Hepatocyte (in vitro differentiated cells): ENCODE measurements around the gene TRPV3. TPM values are rescaled to one million over a fixed set of nuclear protein-coding genes. Genes with fewer than 3 reads are reported as not detected.
"Not testable (repeated sequence)": the region's sequence is repeated elsewhere in the genome, so short reads cannot be mapped to it uniquely, and the experiment has no call there.

Source experiments
- DNase-seq: peaks from one replicate; pipeline ENCODE4 v3.0.0-alpha.2; 2016; ENCODE audit warnings: low spot score
- H2AFZ ChIP-seq: fragments of 200-600 bp; sonication (generic); 2 replicates; pipeline ENCODE4 v1.6.0; 2016; ENCODE audit warnings: antibody characterized with exemption, mild to moderate bottlenecking
- H3K27ac ChIP-seq: fragments of 200-600 bp; sonication (generic); 2 replicates; pipeline ENCODE4 v1.5.1; 2016; ENCODE audit warnings: mild to moderate bottlenecking
- H3K27me3 ChIP-seq: fragments of 200-600 bp; sonication (generic); 2 replicates; pipeline ENCODE4 v1.6.1; 2016
- H3K36me3 ChIP-seq: fragments of 200-600 bp; sonication (generic); replicated peaks from 2 replicates; pipeline ENCODE4 v1.5.1; 2016; ENCODE audit warnings: low read depth; ENCODE audit not compliant: insufficient read depth
- H3K4me1 ChIP-seq: fragments of 200-600 bp; sonication (generic); 2 replicates; pipeline ENCODE4 v1.5.1; 2016; ENCODE audit warnings: mild to moderate bottlenecking, moderate library complexity; ENCODE audit not compliant: insufficient read depth
- H3K4me2 ChIP-seq: fragments of 200-600 bp; sonication (generic); 2 replicates; pipeline ENCODE4 v1.6.0; 2016
- H3K4me3 ChIP-seq: fragments of 200-600 bp; sonication (generic); 2 replicates; pipeline ENCODE4 v1.5.1; 2016; ENCODE audit warnings: mild to moderate bottlenecking
- H3K79me2 ChIP-seq: fragments of 200-600 bp; sonication (generic); 2 replicates; pipeline ENCODE4 v1.6.0; 2017; ENCODE audit warnings: mild to moderate bottlenecking
- H3K9me2 ChIP-seq: fragments of 200-600 bp; sonication (generic); replicated peaks from 2 replicates; pipeline ENCODE4 v1.6.0; 2017; ENCODE audit warnings: mild to moderate bottlenecking; ENCODE audit not compliant: insufficient read depth
- H3K9me3 ChIP-seq: fragments of 200-600 bp; sonication (generic); 2 replicates; pipeline ENCODE4 v1.5.1; 2016; ENCODE audit warnings: low read depth, mild to moderate bottlenecking
- H4K20me1 ChIP-seq: fragments of 200-600 bp; sonication (generic); 2 replicates; pipeline ENCODE4 v1.6.0; 2016; ENCODE audit warnings: mild to moderate bottlenecking; ENCODE audit not compliant: insufficient read depth, poor library complexity, severe bottlenecking
- CTCF ChIP-seq: fragments of 200-600 bp; sonication (generic); IDR thresholded peaks from 2 replicates; pipeline ENCODE4 v1.5.1; 2016; ENCODE audit warnings: antibody characterized with exemption, mild to moderate bottlenecking; ENCODE audit not compliant: poor library complexity
- EZH2 ChIP-seq: fragments of 200-600 bp; sonication (generic); IDR thresholded peaks from 2 replicates; pipeline ENCODE4 v1.6.1; 2016; ENCODE audit warnings: antibody characterized with exemption, mild to moderate bottlenecking, borderline replicate concordance
- EZH2phosphoT487 ChIP-seq: fragments of 200-600 bp; sonication (generic); IDR thresholded peaks from one replicate; pipeline ENCODE4 v1.6.1; 2018; ENCODE audit warnings: antibody characterized with exemption, mild to moderate bottlenecking, low read depth, moderate library complexity; ENCODE audit not compliant: unreplicated experiment, severe bottlenecking
- WGBS: methylation state at CpG from one replicate; pipeline ENCODE4 v1.1.6; 2016; ENCODE audit warnings: low lambda C conversion rate; ENCODE audit errors: missing lambda C conversion rate; 5-methylcytosine and 5-hydroxymethylcytosine counted together
- polyA plus RNA-seq: library from polyadenylated mRNA; unstranded; fragments of >200 nt; fragmentation: Nextera tagmentation; extraction: Ambion mirVana; gene quantifications from 2 replicates; pipeline ENCODE4 v1.2.1, GENCODE V29; 2016
- total RNA-seq: library from RNA; depleted of rRNA; stranded (reverse); fragments of >200 nt; gene quantifications from 2 replicates; pipeline ENCODE4 v1.2.3, GENCODE V29; 2014

Gene TRPV3
- total and polyA plus RNA-seq, 2 experiments from 2014 or later = 1.4 to 2.6 TPM

- Histone ChIP-seq H3K79me2 (no peaks in the 10 kb centered on the region), H3K4me3 (no peak overlapping the region), H3K27ac (no peak overlapping the region), H3K4me1 (no peaks in the 10 kb centered on the region), H3K36me3 (no peaks in the 10 kb centered on the region), H4K20me1 (no peaks in the 10 kb centered on the region), H3K9me3 (no peaks in the 10 kb centered on the region), H3K27me3 (no peaks in the 10 kb centered on the region), H2AFZ (no peak overlapping the region), H3K9me2 (no peaks in the 10 kb centered on the region), H3K4me2 (no peak overlapping the region)
- no peak for DNase-seq
- 94% methylated on average over 4 of the region's 4 CpGs for WGBS
- no peak for TF ChIP-seq EZH2phosphoT487
- no peak for TF ChIP-seq EZH2
- TF ChIP-seq CTCF = no peak
Observed at GRCh38 chr17:3565143-3565542, 7.5 kb upstream of the TRPV3 start.

- H3K9me2 ChIP-seq, H3K36me3 ChIP-seq, H3K4me1 ChIP-seq, H2AFZ ChIP-seq, H3K4me2 ChIP-seq, H4K20me1 ChIP-seq, H3K4me3 ChIP-seq, DNase-seq, H3K9me3 ChIP-seq, H3K27ac ChIP-seq, H3K79me2 ChIP-seq, H3K27me3 ChIP-seq: not testable (repeated sequence)
- WGBS = 96% methylated on average over 14 of the region's 28 CpGs
Observed at GRCh38 chr17:3564241-3564640, 6.6 kb upstream of the TRPV3 start.

- 91% methylated on average over 9 of the region's 9 CpGs for WGBS
- Histone ChIP-seq H3K4me2 (no peak overlapping the region), H3K36me3 (no peaks in the 10 kb centered on the region), H3K9me2 (no peaks in the 10 kb centered on the region), H3K4me3 (no peak overlapping the region), H3K27me3 (no peaks in the 10 kb centered on the region), H3K9me3 (no peaks in the 10 kb centered on the region), H3K27ac (no peak overlapping the region), H3K79me2 (no peaks in the 10 kb centered on the region), H2AFZ (no peak overlapping the region), H3K4me1 (no peaks in the 10 kb centered on the region), H4K20me1 (no peaks in the 10 kb centered on the region)
- no peak for DNase-seq
- no peak for TF ChIP-seq CTCF
- TF ChIP-seq EZH2phosphoT487 = no peak
- no peak for TF ChIP-seq EZH2
Observed at GRCh38 chr17:3559270-3559645, 1.6 kb upstream of the TRPV3 start.

- Histone ChIP-seq H3K9me2 (no peaks in the 10 kb centered on the region), H3K27ac (no peak overlapping the region), H2AFZ (no peak overlapping the region), H3K79me2 (no peaks in the 10 kb centered on the region), H3K36me3 (no peaks in the 10 kb centered on the region), H3K9me3 (no peaks in the 10 kb centered on the region), H3K4me2 (no peak overlapping the region), H4K20me1 (no peaks in the 10 kb centered on the region), H3K4me1 (no peaks in the 10 kb centered on the region), H3K27me3 (no peaks in the 10 kb centered on the region), H3K4me3 (no peak overlapping the region)
- WGBS = 76% methylated on average over 25 of the region's 25 CpGs
- TF ChIP-seq CTCF (no peak), EZH2 (no peak), EZH2phosphoT487 (no peak)
- DNase-seq = no peak
Observed at GRCh38 chr17:3558603-3559269, 1.1 kb upstream of the TRPV3 start.
